Measurements from ENCODE around the gene TAF1.
"Not testable (repeated sequence)": the region's sequence is repeated elsewhere in the genome, so short reads cannot be mapped to it uniquely, and the experiment has no call there.

TAF1 gene

DNA sequence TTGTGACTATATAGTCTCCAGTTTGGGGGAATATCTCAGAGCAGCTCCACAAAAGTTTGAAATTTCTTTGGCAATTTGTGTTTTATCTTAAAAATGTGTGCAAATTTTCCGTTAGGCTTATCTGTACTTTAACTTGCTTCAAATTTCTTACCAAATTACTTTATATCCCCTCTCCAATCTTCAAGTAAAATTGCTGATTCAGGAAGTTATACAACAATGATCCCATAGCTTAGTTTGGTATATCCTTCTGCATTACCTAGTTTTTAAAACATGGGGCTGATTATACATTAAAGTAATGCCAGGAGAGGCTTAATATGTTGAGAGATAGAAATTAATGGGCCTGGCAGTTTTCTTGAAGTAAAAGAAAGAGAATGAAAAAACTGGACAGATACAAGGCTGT lies 66.6 kb downstream of the TAF1 start:
- no peak for DNase-seq (ENCODE audit: low spot score)

DNA sequence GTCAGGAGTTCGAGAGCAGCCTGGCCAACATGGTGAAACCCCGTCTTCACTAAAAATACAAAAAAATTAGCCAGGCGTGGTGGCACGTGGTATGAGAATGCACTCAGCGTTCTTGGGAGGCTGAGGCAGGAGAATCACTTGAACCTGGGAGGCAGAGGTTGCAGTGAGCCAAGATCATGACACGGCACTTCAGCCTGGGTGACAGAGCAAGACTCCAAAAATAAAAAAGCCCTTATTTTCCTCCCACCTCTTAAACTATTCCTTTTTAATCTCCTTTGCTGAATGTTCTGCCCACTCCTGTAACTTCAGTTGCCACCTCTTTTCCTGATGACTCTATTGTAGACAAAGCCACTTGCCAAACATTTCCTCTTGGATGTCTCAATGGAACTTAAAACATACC lies 72.6 kb downstream of the TAF1 start:
- DNase-seq (ENCODE audit: low spot score), result no peak

- DNase-seq (ENCODE audit: low spot score), result no peak
Observed at GRCh38 chrX:71439420-71439819, 73.3 kb downstream of the TAF1 start.

- no peak for DNase-seq (ENCODE audit: low spot score)
Observed at GRCh38 chrX:71439896-71440295, 73.7 kb downstream of the TAF1 start.

DNA sequence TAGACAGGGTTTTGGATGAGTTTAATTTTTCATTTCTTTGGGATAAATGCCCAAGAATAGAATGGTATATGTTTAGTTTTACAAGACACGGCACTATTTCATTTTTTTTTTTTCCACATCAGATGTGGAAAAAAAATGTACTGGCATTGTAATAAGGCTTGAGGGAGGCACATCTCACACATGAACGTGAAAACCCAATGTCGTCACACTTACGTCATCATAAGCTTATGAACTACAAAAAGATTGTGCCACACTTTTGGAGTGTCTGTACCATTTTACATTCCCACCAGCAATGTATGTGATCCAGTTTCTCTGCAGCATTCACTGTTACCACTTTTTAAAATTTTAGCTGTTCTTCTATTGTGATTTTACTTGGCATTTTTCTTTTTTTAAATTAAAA lies 74.2 kb downstream of the TAF1 start:
- no peak for DNase-seq (ENCODE audit: low spot score)

- DNase-seq (ENCODE audit: low spot score), result not testable (repeated sequence)
Observed at GRCh38 chrX:71441809-71442208, 75.7 kb downstream of the TAF1 start.

DNA sequence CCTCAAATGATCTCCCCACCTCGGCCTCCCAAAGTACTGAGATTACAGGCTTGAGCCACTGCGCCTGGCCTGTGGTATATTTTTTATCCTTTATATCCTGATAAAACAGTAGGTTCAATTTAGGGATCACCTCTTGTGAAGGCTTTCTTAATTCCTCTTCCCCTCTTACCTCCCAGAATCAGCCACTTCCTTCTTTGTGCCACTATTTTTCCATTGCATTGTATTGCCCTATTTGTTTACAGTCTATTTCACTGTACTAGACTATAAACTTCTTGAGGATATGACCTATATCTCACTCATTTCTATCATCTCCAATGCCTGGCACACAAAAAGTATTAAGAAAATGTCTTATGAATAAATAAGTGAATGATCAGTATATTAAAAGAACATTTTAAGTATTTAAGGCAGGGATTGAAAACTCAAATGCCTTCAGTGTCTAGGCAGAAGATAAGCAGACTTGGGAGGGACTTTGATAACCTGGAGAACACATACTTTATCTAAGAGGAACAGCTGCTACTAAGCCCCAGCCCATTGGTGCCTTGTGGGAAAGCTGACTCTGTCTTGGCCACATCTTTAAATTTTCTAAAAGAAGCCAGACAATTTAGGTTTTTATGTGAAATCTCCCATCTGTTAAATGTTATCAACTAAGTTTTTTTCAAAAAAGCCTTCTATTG lies 84.4 kb downstream of the TAF1 start:
- DNase-seq (ENCODE audit: low spot score), result no peak

DNA sequence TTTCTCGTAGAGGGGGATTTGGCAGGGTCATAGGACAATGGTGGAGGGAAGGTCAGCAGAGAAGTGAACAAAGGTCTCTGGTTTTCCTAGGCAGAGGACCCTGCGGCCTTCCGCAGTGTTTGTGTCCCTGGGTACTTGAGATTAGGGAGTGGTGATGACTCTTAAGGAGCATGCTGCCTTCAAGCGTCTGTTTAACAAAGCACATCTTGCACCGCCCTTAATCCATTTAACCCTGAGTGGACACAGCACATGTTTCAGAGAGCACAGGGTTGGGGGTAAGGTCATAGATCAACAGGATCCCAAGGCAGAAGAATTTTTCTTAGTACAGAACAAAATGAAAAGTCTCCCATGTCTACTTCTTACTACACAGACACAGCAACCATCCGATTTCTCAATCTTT lies 85.4 kb downstream of the TAF1 start:
- not testable (repeated sequence) for DNase-seq (ENCODE audit: low spot score)

DNA sequence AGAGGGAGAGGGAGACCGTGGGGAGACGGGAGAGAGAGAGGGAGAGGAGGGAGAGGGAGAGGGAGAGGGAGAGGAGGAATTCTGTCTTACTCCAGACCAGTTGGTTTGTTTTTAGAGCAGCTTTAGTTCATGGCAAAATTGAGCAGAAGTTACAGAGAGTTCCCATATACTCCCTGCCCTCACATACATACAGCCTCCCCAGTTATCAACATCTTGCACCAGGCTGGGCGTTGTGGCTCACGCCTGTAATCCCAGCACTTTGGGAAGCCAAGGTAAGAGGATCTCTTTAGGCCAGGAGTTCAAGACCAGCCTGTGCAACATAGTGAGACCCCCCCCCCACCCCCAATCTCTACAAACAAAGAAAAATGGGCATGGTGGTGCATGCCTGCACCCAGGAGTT lies 86.9 kb downstream of the TAF1 start:
- no peak for DNase-seq (ENCODE audit: low spot score)

GRCh38 chrX:71454222-71454621 lies 88.1 kb downstream of the TAF1 start:
- DNase-seq (ENCODE audit: low spot score), result no peak

DNA sequence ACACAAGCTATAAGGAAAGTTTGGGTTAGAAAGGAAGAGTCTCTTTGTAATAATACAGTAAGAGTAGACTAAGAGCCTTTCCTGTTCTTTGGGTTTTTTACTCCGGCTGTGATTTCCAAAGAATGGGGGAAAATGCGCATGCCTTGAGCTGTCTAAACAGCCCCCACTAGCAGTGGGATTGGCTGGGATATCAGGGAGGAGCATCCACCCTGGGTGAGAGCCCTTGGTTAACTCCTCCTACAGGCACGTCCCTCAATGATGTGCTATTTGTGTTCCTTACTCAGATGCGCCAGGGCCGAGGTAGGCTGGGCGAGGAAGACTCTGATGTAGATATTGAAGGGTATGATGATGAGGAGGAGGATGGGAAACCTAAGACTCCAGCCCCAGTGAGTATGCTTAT lies 92.7 kb downstream of the TAF1 start:
- no peak for DNase-seq (ENCODE audit: low spot score)

GRCh38 chrX:71464968-71465367 lies 98.8 kb downstream of the TAF1 start:
- no peak for DNase-seq (ENCODE audit: low spot score)

GRCh38 chrX:71466979-71467523 lies 100.9 kb downstream of the TAF1 start:
- DNase-seq (ENCODE audit: low spot score), result no peak

- no peak for DNase-seq (ENCODE audit: low spot score)
Observed at GRCh38 chrX:71475785-71476540, 109.8 kb downstream of the TAF1 start.

DNA sequence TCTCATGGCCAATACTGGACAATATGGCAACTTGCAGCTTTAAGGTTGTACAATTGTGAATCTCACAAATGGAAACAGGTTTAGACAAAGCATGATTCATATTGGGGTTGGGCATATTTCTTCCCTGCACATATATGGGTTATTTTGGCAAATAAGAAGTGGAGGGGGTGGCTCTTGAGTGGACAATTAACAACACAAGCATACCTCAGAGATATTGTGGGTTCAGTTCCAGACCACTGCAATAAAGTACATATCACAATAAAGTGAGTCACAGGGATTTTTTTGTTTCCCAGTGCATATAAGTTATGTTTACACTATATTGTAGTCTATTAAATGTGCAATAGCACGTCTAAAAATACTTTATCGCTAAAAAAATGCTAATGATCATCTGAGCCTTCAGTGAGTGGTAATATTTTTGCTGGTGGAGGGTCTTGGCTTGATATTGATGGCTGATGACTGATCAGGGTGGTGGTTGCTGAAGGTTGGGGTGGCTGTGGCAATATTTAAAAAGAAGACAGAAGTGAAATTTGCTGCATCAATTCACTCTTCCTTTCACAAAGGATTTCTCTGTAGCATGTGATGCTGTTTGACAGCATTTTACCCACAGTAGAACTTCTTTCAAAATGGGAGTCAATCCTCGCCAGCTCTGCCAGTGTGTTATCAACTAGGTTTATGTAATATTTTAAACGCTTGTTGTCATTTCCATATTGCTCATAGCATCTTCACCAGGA lies 116.2 kb downstream of the TAF1 start:
- DNase-seq (ENCODE audit: low spot score), result no peak

DNA sequence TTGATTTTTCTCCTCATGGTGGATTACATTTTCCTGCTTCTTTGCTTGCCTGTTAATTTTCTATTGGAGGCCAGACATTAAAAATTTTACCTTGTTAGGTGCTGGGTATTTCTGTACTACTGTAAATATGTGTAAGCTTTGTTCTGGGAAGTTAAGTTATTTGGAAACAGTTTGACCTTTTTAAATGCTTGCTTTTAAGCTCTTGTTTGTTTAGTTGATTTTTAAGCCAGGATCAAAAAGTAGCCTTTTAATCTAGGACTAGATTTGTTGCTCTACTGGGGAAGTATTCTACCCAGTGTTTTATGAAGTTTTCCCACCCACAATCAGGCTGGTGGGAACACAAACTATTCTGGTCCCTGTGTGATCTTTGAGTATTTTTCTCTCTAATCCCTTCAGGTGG lies 121.7 kb downstream of the TAF1 start:
- no peak for DNase-seq (ENCODE audit: low spot score)

DNA sequence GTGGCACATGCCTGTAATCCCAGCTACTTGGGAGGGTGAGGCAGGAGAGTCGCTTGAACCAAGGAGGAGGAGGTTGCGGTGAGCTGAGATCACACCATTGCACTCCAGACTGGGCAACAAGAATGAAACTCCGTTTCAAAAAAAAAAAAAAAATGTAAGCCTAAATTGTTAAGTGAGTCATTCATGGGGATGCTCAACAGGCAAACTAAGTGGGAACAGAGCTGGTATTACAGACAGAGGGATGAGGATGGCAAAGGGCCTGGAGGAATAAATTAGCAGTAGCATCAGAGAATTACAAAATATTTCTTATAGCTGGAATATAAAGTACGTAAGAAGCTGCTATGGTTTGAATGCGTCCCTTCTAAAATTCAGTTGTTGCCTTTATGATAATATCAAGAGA lies 123.4 kb downstream of the TAF1 start:
- no peak for DNase-seq (ENCODE audit: low spot score)

DNA sequence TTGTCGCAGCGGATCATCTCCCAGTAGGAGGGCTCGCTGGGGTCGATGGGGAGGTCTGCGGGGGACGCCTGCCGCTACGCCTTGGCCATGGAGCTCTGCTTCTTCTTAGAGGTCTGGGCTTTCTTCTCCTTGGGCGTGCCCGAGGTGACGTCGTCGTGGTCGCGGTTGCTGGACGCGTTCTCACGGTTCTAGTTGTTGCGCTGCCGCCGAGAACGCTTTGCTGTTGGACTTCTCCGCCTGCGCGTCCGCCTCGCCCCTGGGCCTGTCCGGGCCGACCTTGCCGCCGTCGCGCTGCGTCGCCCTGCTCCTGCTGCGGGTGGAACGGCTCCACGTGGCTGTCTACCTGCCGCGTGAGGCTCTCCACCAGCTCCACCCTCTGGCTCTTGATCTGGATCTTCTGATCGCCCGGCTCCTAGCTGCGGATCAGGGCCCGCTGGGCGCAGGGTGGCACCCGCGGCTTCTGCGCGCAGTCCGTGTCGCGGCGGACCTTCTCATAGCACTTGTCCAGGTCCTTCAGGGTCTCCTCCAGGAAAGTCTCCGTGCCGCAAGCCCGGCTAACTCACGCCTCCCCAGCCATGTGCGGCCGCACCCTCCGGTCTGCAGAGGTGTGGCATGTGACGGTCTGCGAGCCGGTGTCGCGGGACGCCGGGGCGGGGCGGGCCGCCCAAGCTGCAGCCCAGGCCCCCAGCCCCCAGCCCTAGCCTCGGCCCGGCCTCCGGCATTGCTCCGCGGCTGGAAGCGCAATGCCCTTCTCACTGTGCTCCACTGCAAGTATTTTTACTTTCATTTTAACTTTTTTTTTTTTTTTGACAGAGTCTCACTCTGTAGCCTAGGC lies 126.3 kb downstream of the TAF1 start:
- peak; percentile 68 for DNase-seq (ENCODE audit: low spot score)

- no peak for DNase-seq (ENCODE audit: low spot score)
Observed at GRCh38 chrX:71493111-71493613, 127.0 kb downstream of the TAF1 start.

- not testable (repeated sequence) for DNase-seq (ENCODE audit: low spot score)
Observed at GRCh38 chrX:71495979-71496378, 129.8 kb downstream of the TAF1 start.

GRCh38 chrX:71496476-71496875 lies 130.3 kb downstream of the TAF1 start:
- no peak for DNase-seq (ENCODE audit: low spot score)

DNA sequence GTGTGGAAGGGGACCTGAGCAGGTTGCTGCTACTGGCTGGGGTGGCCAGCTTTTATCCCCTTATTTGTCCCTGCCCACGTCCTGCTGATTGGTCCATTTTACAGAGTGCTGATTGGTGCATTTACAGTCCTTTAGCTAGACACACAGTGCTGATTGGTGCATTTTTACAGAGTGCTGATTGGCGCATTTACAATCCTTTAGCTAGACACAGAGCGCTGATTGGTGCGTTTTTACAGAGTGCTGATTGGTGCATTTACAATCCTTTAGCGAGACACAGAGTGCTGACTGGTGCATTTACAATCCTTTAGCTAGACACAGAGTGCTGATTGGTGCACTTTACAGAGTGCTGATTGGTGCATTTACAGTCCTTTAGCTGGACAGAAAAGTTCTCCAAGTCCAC lies 135.9 kb downstream of the TAF1 start:
- not testable (repeated sequence) for DNase-seq (ENCODE audit: low spot score)
